Thyroid gland (tissue), 4 donors: ENCODE results near the gene MPPED2. TPM values are rescaled to one million over a fixed set of nuclear protein-coding genes. Genes with fewer than 3 reads are reported as not detected.
A peak's percentile ranks its signal among the peaks of the same experiment; 100 is the strongest.

Source experiments
- DNase-seq, 2 donors: peaks; one replicate each; pipeline ENCODE4 v3.0.0-alpha.2; 2019
- H3K27ac ChIP-seq, 3 donors: fragments of 200-600 bp; sonication (generic); 1 replicate in 2 of 3; 2 replicates in 1 of 3; pipeline ENCODE4 v1.5.1; 2016 to 2019; ENCODE audit warnings: mild to moderate bottlenecking in 1 of 3, moderate library complexity in 1 of 3
- H3K27me3 ChIP-seq: fragments of 200-600 bp; sonication (generic); one replicate; pipeline ENCODE4 v1.5.1; 2019
- H3K36me3 ChIP-seq, 2 donors: fragments of 200-600 bp; sonication (generic); one replicate each; pipeline ENCODE4 v1.5.1; 2016 to 2019
- H3K4me1 ChIP-seq, 2 donors: fragments of 200-600 bp; sonication (generic); one replicate each; pipeline ENCODE4 v1.5.1; 2017 to 2019
- H3K4me3 ChIP-seq, 3 donors: fragments of 200-600 bp; sonication (generic); replicated peaks in 1 of 3; 1 replicate in 2 of 3; 2 replicates in 1 of 3; pipeline ENCODE4 v1.5.1; 2016; ENCODE audit warnings: mild to moderate bottlenecking in 1 of 3
- H3K9me3 ChIP-seq: fragments of 200-600 bp; sonication (generic); one replicate; pipeline ENCODE4 v1.5.1; 2017
- CTCF ChIP-seq, 6 experiments: fragments of 200-600 bp in 3 of 6; fragments of 450-650 bp in 3 of 6; sonication (generic) in 3 of 6; IDR thresholded peaks; one replicate each; pipeline ENCODE4 v1.5.1; 2016 to 2019; ENCODE audit warnings: antibody characterized with exemption in 6 of 6, mild to moderate bottlenecking in 2 of 6, inconsistent platforms in 1 of 6, moderate library complexity in 1 of 6
- POLR2A ChIP-seq, 2 donors: fragments of 450-650 bp; IDR thresholded peaks; one replicate each; pipeline ENCODE4 v1.6.1; 2017; ENCODE audit warnings: antibody characterized with exemption in 2 of 2, mild to moderate bottlenecking in 2 of 2, moderate library complexity in 1 of 2
- WGBS, 2 donors: methylation state at CpG; one replicate each; pipeline ENCODE4 v1.1.5; 2017; 5-methylcytosine and 5-hydroxymethylcytosine counted together
- intact Hi-C: fragments of 100-400 bp; cut with DNase I; formaldehyde crosslinking; loops from one replicate; pipeline ENCODE4 v1.15.1; 2023
- total RNA-seq, 4 donors: library from RNA; depleted of rRNA; stranded (reverse); fragments of >200 nt; gene quantifications; one replicate each; pipeline ENCODE4 v1.2.3, GENCODE V29; 2016

The MPPED2 gene
- total RNA-seq, 4 donors from 2014 or later, result 35.5 to 103 (median 75.0) TPM

DNA sequence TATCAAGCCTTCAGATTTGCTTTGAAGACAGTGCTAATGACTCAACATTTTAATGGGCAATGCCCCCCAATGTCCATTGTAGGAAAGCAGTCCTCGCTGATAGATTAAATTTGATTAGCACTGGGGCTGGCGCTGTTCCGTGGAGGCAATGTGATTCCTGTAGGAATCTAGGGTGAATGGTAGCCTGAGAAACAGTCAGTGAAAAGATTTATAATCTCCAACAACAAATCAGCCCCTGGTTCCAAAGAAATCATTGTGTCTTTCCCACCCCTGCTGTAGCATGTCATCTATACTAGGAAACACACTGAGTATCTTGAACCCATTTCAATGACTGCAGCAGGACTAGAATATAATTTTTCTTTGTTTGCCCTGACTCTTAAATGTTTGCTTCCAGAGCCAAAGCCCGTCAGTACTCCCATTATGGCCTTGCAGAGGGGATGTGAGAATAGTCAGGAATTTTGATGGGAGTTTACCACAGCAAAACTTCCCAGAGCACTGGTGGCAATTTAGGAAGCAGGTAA, 36.1 kb downstream of the MPPED2 start:
- intact Hi-C loops, result no loop called here
- H3K27ac ChIP-seq, result peak overlapping the region; percentile 70 to 85 (median 85)
- H3K27me3 ChIP-seq, result no peaks in the 10 kb centered on the region
- DNase-seq, result no peak
- TF ChIP-seq CTCF (IDR thresholded peaks at IDR 0.05) (no peak), POLR2A (IDR thresholded peaks at IDR 0.05) (no peak)
- no peaks in the 10 kb centered on the region for H3K9me3 ChIP-seq
- 74 to 81% methylated on average over 4 of the region's 4 CpGs for WGBS, 2 donors
- H3K36me3 ChIP-seq, result no peaks in the 10 kb centered on the region
- H3K4me1 ChIP-seq, result peaks cover 44 to 55% of the 10 kb centered on the region in 2 donors
- no peak overlapping the region for H3K4me3 ChIP-seq

DNA sequence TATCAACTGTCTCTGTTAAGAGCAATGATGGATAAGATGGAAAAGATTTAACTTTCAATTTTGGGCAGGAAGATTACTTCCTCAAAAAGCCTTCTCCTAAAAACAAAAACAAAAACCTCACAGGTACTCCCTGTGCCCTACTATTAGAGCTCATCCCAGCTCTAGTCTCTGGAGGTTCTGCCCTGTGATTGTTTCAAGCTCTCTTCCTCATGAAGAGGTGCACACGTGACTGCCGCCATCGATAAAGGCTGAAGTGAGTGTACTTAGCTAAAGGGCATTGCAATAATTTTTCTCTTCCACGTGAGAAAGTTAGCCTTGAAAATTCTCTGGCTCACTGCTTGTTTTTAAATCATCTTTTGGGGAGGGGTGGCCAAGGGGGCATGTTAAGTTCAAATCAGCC, 36.6 kb downstream of the MPPED2 start:
- Histone ChIP-seq H3K4me1 (peaks cover 44 to 49% of the 10 kb centered on the region in 2 donors), H3K27me3 (no peaks in the 10 kb centered on the region), H3K4me3 (no peak overlapping the region), H3K36me3 (no peaks in the 10 kb centered on the region), H3K27ac (peak overlapping the region; percentile 70 to 85 (median 85)), H3K9me3 (no peaks in the 10 kb centered on the region)
- TF ChIP-seq POLR2A (IDR thresholded peaks at IDR 0.05) (peak in 1 of 2 donors; percentile 57), CTCF (IDR thresholded peaks at IDR 0.05) (no peak)
- DNase-seq, result peak; percentile 72 to 81
- intact Hi-C loops, result no loop called here
- 31 to 35% methylated on average over 4 of the region's 4 CpGs for WGBS, 2 donors

DNA sequence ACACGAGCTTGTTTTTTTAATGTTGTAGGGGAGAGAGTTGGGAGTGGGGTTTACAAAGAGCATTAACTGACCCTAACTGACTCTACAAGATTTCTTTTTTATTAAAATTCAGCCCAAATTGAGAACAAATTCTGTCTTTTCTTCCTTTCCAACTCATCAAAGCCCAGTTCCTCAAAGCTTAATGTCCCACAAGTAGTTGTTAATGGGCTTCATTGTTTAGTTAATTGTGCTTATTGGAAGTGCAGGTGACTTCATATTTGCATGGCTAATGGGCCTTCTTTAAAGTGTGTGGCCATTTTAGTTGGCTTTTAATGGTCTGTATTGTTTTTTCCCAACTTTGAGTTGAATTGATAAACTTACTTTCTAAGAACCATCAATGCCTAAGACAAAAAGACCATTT, 39.8 kb downstream of the MPPED2 start:
- no peak for TF ChIP-seq CTCF (IDR thresholded peaks at IDR 0.05)
- intact Hi-C loops, result no loop called here
- Histone ChIP-seq H3K4me1 (peaks cover 33% of the 10 kb centered on the region in 2 donors), H3K36me3 (no peaks in the 10 kb centered on the region), H3K27ac (no peak overlapping the region), H3K27me3 (no peaks in the 10 kb centered on the region), H3K4me3 (no peak overlapping the region), H3K9me3 (no peaks in the 10 kb centered on the region)
- no peak for DNase-seq
- WGBS, 2 donors, result 14 to 17% methylated on average over 1 of the region's 1 CpG

- H3K27ac ChIP-seq, result no peak overlapping the region
Observed at GRCh38 chr11:30545507-30545906, 40.6 kb downstream of the MPPED2 start.

More at GRCh38 chr11:30545507-30545906, 40.6 kb downstream of the MPPED2 start:
- Histone ChIP-seq H3K4me3 (no peak overlapping the region), H3K4me1 (peaks cover 28 to 32% of the 10 kb centered on the region in 2 donors), H3K9me3 (no peaks in the 10 kb centered on the region), H3K27me3 (no peaks in the 10 kb centered on the region), H3K36me3 (no peaks in the 10 kb centered on the region)
- TF ChIP-seq POLR2A (IDR thresholded peaks at IDR 0.05) (no peak), CTCF (IDR thresholded peaks at IDR 0.05) (no peak)
- WGBS, 2 donors, result 93 to 94% methylated on average over 5 of the region's 5 CpGs
- intact Hi-C loops, result no loop called here
- DNase-seq, result no peak
